Measurements from ENCODE around the gene ALS2CL.

GRCh38 chr3:46678280-46678679 is 15.2 kb downstream of the ALS2CL start:
- TF ChIP-seq CTCF (conservative IDR thresholded peaks at IDR 0.05; ENCODE audit: low read depth in 2 of 2) (no peak), EZH2 (IDR thresholded peaks at IDR 0.05; ENCODE audit: low read depth, unreplicated experiment) (no peak), POLR2AphosphoS5 (IDR thresholded peaks at IDR 0.05; ENCODE audit: low read depth) (no peak), STAT1 (IDR thresholded peaks at IDR 0.05; ENCODE audit: unreplicated experiment) (no peak), REST (IDR thresholded peaks at IDR 0.05; ENCODE audit: unreplicated experiment) (no peak), EZH2phosphoT487 (IDR thresholded peaks at IDR 0.05; ENCODE audit: unreplicated experiment) (no peak), JUNB (IDR thresholded peaks at IDR 0.05; ENCODE audit: unreplicated experiment) (no peak), CREB1 (CRISPR knock-in tag; IDR thresholded peaks at IDR 0.05; ENCODE audit: low read depth) (no peak), NANOG (IDR thresholded peaks at IDR 0.05; ENCODE audit: borderline replicate concordance) (no peak)

All from GM23338 (cell line).